Measurements from ENCODE around the gene MACROD1. TPM values are rescaled to one million over a fixed set of nuclear protein-coding genes. Genes with fewer than 3 reads are reported as not detected.
"Not testable (repeated sequence)": the region's sequence is repeated elsewhere in the genome, so short reads cannot be mapped to it uniquely, and the experiment has no call there.

The MACROD1 gene
- total and polyA plus RNA-seq, 7 experiments from 2014 or later, result 5.4 to 16.2 (median 9.7) TPM

DNA sequence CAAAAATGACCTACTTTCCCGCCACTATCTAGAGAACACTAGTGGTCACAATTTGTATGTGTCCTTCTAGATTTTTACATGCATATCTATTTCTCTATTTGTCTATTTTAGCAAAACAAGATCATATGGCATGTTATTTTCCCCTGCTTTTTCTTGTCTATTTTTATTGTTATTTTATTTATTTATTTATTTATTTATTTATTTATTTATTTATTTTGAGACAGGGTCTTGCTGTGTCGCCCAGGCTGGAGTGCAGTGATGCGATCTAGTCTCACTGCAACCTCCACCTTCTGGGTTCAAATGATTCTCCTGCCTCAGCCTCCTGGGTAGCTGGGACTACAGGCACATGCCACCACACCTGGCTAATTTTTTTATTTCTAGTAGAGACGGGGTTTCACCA is 202.0 kb downstream of the MACROD1 start:
- H3K9me3 Mint-ChIP-seq; POLR2A ChIA-PET; H3K27ac ChIP-seq (ENCODE audit: low read depth, low read length); H3K27ac Mint-ChIP-seq; H3K9me3 ChIP-seq (ENCODE audit: control insufficient read depth in 2 of 3, low read length in 3 of 3); H3K4me3 ChIP-seq (ENCODE audit: low read length); H3K4me3 Mint-ChIP-seq; H3K36me3 ChIP-seq (ENCODE audit: control insufficient read depth in 2 of 3, insufficient read depth in 3 of 3, low read length in 3 of 3); H3K27me3 Mint-ChIP-seq; intact Hi-C loops (cut with micrococcal nuclease); H3K36me3 Mint-ChIP-seq; DNase-seq; H3K27me3 ChIP-seq (ENCODE audit: control insufficient read depth in 2 of 2, insufficient read depth in 2 of 2, low read length in 2 of 2); ATAC-seq: not testable (repeated sequence)
- peaks cover 0 to 17% (median 6%) of the 10 kb centered on the region in 7 donors for H3K4me1 Mint-ChIP-seq
- H3K4me1 ChIP-seq (ENCODE audit: control insufficient read depth in 2 of 2, insufficient read depth in 2 of 2, low read length in 2 of 2), result peaks cover 0 to 16% of the 10 kb centered on the region in 2 donors
- CTCF ChIA-PET, result interaction anchor here (0.9 kb wide), 1 partner anchor 36 kb away, joined by 3 read pairs; no protein-coding TSS in a partner anchor

DNA sequence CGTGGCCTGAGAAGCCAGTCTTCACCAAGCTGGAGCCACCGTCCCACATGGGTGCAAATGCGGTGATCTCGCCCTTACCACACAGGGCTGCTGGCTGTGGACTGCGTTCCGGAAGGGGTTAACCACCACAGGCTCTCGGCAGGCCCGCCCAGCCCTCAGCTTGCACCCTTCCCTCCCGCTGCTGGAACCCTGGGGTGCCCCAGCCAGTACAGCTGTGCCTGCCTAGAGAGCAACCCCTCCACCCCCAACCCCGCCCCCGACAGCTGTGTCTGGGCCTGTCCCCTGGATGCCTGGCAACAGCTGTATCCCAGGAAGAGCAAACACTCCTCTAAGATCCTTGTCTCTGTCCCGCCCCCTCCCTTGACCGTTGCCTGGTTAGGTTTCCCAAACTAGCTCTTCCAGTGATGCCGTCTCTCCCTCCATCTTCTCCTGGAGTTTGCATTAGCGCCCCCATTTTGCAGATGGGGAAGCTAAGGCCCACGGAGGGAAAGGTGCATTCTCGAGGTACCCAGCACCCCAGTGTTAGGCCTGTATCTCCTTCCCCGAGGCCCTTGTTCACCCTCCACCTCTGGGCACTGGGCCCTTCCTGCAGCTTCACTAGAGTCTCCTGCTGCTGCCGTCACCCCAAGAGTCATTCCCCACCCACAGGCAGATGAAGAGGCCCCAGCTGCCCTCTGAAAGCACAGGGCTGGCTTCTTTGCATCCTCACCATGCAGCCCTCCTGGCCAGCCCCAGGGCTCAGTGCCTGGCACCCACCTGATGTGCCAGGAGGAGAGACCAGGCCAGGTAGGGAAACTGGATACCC is 204.1 kb downstream of the MACROD1 start:
- ChIA-PET CTCF (interaction anchor here (0.8 kb wide), 1 partner anchor 16 kb away, joined by 4 read pairs; no protein-coding TSS in a partner anchor), POLR2A (interaction anchor here (0.5 to 1.1 kb wide), 3 partner anchors 17 to 408 kb away, joined by 3 to 4 read pairs (median 3); no protein-coding TSS in a partner anchor)
- peaks cover 0 to 4% (median 0%) of the 10 kb centered on the region in 3 experiments for H3K36me3 ChIP-seq (ENCODE audit: control insufficient read depth in 2 of 3, insufficient read depth in 3 of 3, low read length in 3 of 3)
- no peaks in the 10 kb centered on the region for H3K36me3 Mint-ChIP-seq
- H3K4me3 Mint-ChIP-seq, result peak overlapping the region in 2 of 10 donors; percentile 49 to 63
- H3K4me1 Mint-ChIP-seq, result peaks cover 0 to 21% (median 6%) of the 10 kb centered on the region in 7 donors
- no peak overlapping the region for H3K4me3 ChIP-seq (ENCODE audit: low read length)
- no peak overlapping the region for H3K27ac ChIP-seq (ENCODE audit: low read depth, low read length)
- ATAC-seq, result peak; percentile 72
- intact Hi-C loops (cut with micrococcal nuclease), result no loop called here
- no peaks in the 10 kb centered on the region for H3K27me3 ChIP-seq (ENCODE audit: control insufficient read depth in 2 of 2, insufficient read depth in 2 of 2, low read length in 2 of 2)
- H3K27ac Mint-ChIP-seq, result peak overlapping the region in 2 of 9 donors; percentile 28 to 71
- H3K4me1 ChIP-seq (ENCODE audit: control insufficient read depth in 2 of 2, insufficient read depth in 2 of 2, low read length in 2 of 2), result peaks cover 0 to 16% of the 10 kb centered on the region in 2 donors
- H3K9me3 Mint-ChIP-seq, result no peaks in the 10 kb centered on the region
- no peaks in the 10 kb centered on the region for H3K27me3 Mint-ChIP-seq
- no peak for DNase-seq
- H3K9me3 ChIP-seq (ENCODE audit: control insufficient read depth in 2 of 3, low read length in 3 of 3), result no peaks in the 10 kb centered on the region

DNA sequence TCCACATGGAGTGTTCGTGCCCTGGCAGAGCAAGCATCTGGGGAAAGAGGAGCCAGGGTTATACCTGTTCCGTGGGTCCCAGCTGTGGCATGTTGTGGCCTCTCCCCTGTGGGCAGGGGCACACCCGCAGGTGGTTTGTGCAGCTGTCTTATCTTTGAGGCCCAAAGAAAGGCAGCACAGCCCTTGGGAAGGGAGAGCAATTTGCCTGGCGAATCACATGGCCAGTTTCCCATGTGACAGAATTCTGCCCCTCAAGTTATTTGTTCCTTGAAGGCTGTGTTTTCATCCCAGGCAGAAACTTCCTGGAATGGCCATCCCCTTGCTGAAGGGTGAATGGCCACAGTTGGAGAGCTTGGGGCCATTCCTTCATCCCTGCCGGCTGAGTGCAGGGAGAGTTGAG is 207.9 kb downstream of the MACROD1 start:
- ChIA-PET CTCF (interaction anchor here (1.4 to 1.6 kb wide), 2 partner anchors 12 to 120 kb away, joined by 3 to 5 read pairs; no protein-coding TSS in a partner anchor), POLR2A (no interaction called here)
- Mint-ChIP-seq H3K27ac (no peak overlapping the region), H3K4me3 (no peak overlapping the region), H3K4me1 (peaks cover 0 to 25% (median 11%) of the 10 kb centered on the region in 7 donors), H3K9me3 (no peaks in the 10 kb centered on the region), H3K27me3 (no peaks in the 10 kb centered on the region), H3K36me3 (peaks cover 4 to 24% (median 8%) of the 10 kb centered on the region in 5 donors)
- intact Hi-C loops (cut with micrococcal nuclease), result no loop called here
- peaks cover 0 to 37% (median 0%) of the 10 kb centered on the region in 3 experiments for H3K36me3 ChIP-seq (ENCODE audit: control insufficient read depth in 2 of 3, insufficient read depth in 3 of 3, low read length in 3 of 3)
- DNase-seq, result no peak
- H3K4me1 ChIP-seq (ENCODE audit: control insufficient read depth in 2 of 2, insufficient read depth in 2 of 2, low read length in 2 of 2), result peaks cover 0 to 25% of the 10 kb centered on the region in 2 donors
- H3K27ac ChIP-seq (ENCODE audit: low read depth, low read length), result no peak overlapping the region
- ATAC-seq, result no peak
- H3K27me3 ChIP-seq (ENCODE audit: control insufficient read depth in 2 of 2, insufficient read depth in 2 of 2, low read length in 2 of 2), result no peaks in the 10 kb centered on the region
- no peaks in the 10 kb centered on the region for H3K9me3 ChIP-seq (ENCODE audit: control insufficient read depth in 2 of 3, low read length in 3 of 3)
- no peak overlapping the region for H3K4me3 ChIP-seq (ENCODE audit: low read length)

DNA sequence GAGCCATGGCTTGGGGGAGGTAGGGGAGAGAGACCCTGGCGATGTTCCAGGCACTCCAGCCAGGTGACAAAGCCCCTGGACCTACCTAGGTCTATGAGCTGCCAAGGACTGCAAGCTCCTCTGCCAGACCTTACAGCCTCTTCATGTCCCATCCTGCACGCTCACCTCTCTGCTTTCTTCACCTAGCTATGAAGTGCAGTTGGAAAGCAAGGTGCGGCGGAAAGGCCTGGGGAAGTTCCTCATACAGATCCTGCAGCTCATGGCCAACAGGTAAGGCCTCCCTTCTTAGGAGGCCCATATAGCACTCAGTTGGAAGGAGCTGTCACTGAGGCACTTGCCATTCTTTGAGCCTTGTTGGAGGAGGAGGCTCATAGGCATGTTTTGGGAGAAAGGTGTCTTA is 213.3 kb downstream of the MACROD1 start:
- ATAC-seq (no peak), DNase-seq (no peak)
- intact Hi-C loops (cut with micrococcal nuclease), result no loop called here
- Mint-ChIP-seq H3K4me1 (peaks cover 16 to 29% (median 22%) of the 10 kb centered on the region in 7 donors), H3K9me3 (no peaks in the 10 kb centered on the region), H3K27me3 (no peaks in the 10 kb centered on the region), H3K36me3 (peaks cover 4 to 32% (median 12%) of the 10 kb centered on the region in 5 donors), H3K27ac (peak overlapping the region in 8 of 9 donors; percentile 26 to 85 (median 66)), H3K4me3 (peak overlapping the region in 4 of 10 donors; percentile 32 to 71 (median 51))
- Histone ChIP-seq H3K27ac (ENCODE audit: low read depth, low read length) (peak overlapping the region; percentile 41), H3K9me3 (ENCODE audit: control insufficient read depth in 2 of 3, low read length in 3 of 3) (no peaks in the 10 kb centered on the region), H3K36me3 (ENCODE audit: control insufficient read depth in 2 of 3, insufficient read depth in 3 of 3, low read length in 3 of 3) (peaks cover 0 to 40% (median 0%) of the 10 kb centered on the region in 3 experiments), H3K4me1 (ENCODE audit: control insufficient read depth in 2 of 2, insufficient read depth in 2 of 2, low read length in 2 of 2) (peaks cover 15 to 28% of the 10 kb centered on the region in 2 donors), H3K27me3 (ENCODE audit: control insufficient read depth in 2 of 2, insufficient read depth in 2 of 2, low read length in 2 of 2) (no peaks in the 10 kb centered on the region), H3K4me3 (ENCODE audit: low read length) (peak overlapping the region; percentile 13)
- CTCF ChIA-PET, result no interaction called here
- POLR2A ChIA-PET, result interaction anchor here (1.6 kb wide), 1 partner anchor 9 kb away, joined by 3 read pairs; no protein-coding TSS in a partner anchor

DNA sequence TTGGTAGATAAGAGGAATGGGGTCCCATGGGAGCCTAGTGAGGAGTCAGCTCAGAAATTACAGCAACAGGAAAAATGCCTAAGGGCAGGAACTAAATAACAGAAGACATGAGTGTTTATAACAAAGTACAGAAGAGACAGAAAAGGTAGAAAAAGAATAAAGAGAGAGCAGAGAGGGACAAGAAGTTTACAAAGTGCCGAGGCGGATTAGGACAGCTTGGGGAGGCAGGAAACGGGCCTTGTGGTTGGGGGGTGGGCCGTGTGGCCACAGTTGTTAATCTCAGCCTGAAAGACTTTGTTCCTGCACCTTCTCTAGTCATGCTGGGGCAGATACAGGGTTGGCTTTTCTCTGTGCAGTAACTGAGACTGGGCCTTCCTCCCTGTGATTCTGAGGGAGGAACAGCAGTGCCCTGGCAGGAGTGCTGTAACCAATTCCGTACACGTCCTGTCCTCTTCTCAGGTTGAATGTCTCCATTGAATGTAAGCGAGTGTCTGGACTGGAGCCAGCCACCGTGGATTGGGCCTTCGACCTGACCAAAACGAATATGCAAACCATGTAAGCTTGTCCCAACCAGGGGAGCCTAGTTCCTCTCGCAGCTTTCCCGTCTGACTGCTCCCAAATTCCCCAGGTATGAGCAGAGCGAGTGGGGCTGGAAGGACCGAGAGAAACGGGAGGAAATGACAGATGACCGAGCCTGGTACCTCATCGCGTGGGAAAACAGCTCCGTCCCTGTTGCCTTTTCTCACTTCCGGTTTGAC is 214.0 kb downstream of the MACROD1 start:
- no peaks in the 10 kb centered on the region for H3K27me3 Mint-ChIP-seq
- intact Hi-C loops (cut with micrococcal nuclease), result no loop called here
- POLR2A ChIA-PET, result interaction anchor here (1.4 to 1.6 kb wide), 2 partner anchors 8 to 22 kb away, joined by 3 read pairs; partner anchors contain the start of gene COX8A

More for the DNA sequence above, 214.0 kb downstream of the MACROD1 start:
- ATAC-seq, result peak; percentile 32
- peak in 3 of 9 donors; percentile 15 to 36 (median 21) for DNase-seq
- Mint-ChIP-seq H3K4me3 (peak overlapping the region; percentile 6 to 74 (median 51)), H3K27ac (peak overlapping the region; percentile 44 to 85 (median 71)), H3K36me3 (peaks cover 4 to 33% (median 12%) of the 10 kb centered on the region in 5 donors), H3K9me3 (no peaks in the 10 kb centered on the region), H3K4me1 (peaks cover 15 to 29% (median 22%) of the 10 kb centered on the region in 7 donors)
- H3K27me3 ChIP-seq (ENCODE audit: control insufficient read depth in 2 of 2, insufficient read depth in 2 of 2, low read length in 2 of 2), result no peaks in the 10 kb centered on the region
- no peaks in the 10 kb centered on the region for H3K9me3 ChIP-seq (ENCODE audit: control insufficient read depth in 2 of 3, low read length in 3 of 3)
- H3K36me3 ChIP-seq (ENCODE audit: control insufficient read depth in 2 of 3, insufficient read depth in 3 of 3, low read length in 3 of 3), result peaks cover 0 to 37% (median 0%) of the 10 kb centered on the region in 3 experiments
- CTCF ChIA-PET, result interaction anchor here (3.1 kb wide), 1 partner anchor 114 kb away, joined by 10 read pairs; no protein-coding TSS in a partner anchor
- peak overlapping the region; percentile 41 for H3K27ac ChIP-seq (ENCODE audit: low read depth, low read length)
- peaks cover 15 to 28% of the 10 kb centered on the region in 2 donors for H3K4me1 ChIP-seq (ENCODE audit: control insufficient read depth in 2 of 2, insufficient read depth in 2 of 2, low read length in 2 of 2)
- peak overlapping the region; percentile 13 for H3K4me3 ChIP-seq (ENCODE audit: low read length)
